AG09319 (cell line): ENCODE results near the gene TBC1D8.

Experiments used
- DNase-seq: peaks from one replicate; pipeline ENCODE4 v3.0.0-alpha.2; 2010; ENCODE audit warnings: low read depth; ENCODE audit errors: extremely low read depth
- CTCF ChIP-seq: IDR thresholded peaks from 2 replicates; pipeline ENCODE4 v1.5.1; 2011; ENCODE audit warnings: low read depth, mild to moderate bottlenecking, inconsistent platforms, low read length, moderate library complexity

TBC1D8 gene

GRCh38 chr2:100982431-100982861, 168.7 kb downstream of the TBC1D8 start:
- TF ChIP-seq CTCF, result no peak
- DNase-seq, result no peak

GRCh38 chr2:100981011-100981410, 170.2 kb downstream of the TBC1D8 start:
- no peak for DNase-seq
- no peak for TF ChIP-seq CTCF

GRCh38 chr2:100980046-100980445, 171.1 kb downstream of the TBC1D8 start:
- DNase-seq, result no peak
- no peak for TF ChIP-seq CTCF

GRCh38 chr2:100978582-100979191, 172.5 kb downstream of the TBC1D8 start:
- no peak for DNase-seq
- no peak for TF ChIP-seq CTCF

GRCh38 chr2:100977511-100977910, 173.7 kb downstream of the TBC1D8 start:
- TF ChIP-seq CTCF, result no peak
- DNase-seq, result no peak

GRCh38 chr2:100976645-100977391, 174.4 kb downstream of the TBC1D8 start:
- DNase-seq, result no peak
- TF ChIP-seq CTCF, result no peak

- no peak for TF ChIP-seq CTCF
- DNase-seq, result no peak
Measured at GRCh38 chr2:100976061-100976460, 175.1 kb downstream of the TBC1D8 start.
